ENCODE data around the gene PIM2.

PIM2 gene

GRCh38 chrX:48942895-48943294 is 24.1 kb upstream of the PIM2 start:
- no peak overlapping the region for H2BK5ac ChIP-seq (ENCODE audit: low read depth, low read length, poor library complexity, severe bottlenecking)
- no peak overlapping the region for H3K18ac ChIP-seq (ENCODE audit: low read depth in 1 of 2, low read length in 2 of 2)
- no peaks in the 10 kb centered on the region for H3K9me3 ChIP-seq (ENCODE audit: control insufficient read depth, low read length)

GRCh38 chrX:48940404-48940955 is 21.7 kb upstream of the PIM2 start:
- no peak overlapping the region for H3K4me2 ChIP-seq (ENCODE audit: low read length, poor library complexity, severe bottlenecking)
- no peak overlapping the region for H2BK15ac ChIP-seq (ENCODE audit: low read depth, poor library complexity, severe bottlenecking)
- H3K36me3 ChIP-seq (ENCODE audit: control insufficient read depth in 1 of 2, insufficient read depth in 2 of 2, low read depth in 1 of 2, low read length in 2 of 2): peaks cover 26 to 46% of the 10 kb centered on the region in 2 experiments
- no CpG with 5 or more reads among the region's 2 CpGs for WGBS
- no peak overlapping the region for H2BK12ac ChIP-seq (ENCODE audit: low read length in 2 of 2)
- peaks cover 0 to 12% of the 10 kb centered on the region in 2 experiments for H3K27me3 ChIP-seq (ENCODE audit: control insufficient read depth in 1 of 2, insufficient read depth in 1 of 2, low read length in 2 of 2)
- H3K27ac ChIP-seq (ENCODE audit: low read length, poor library complexity, severe bottlenecking): no peak overlapping the region
- H3K4me1 ChIP-seq (ENCODE audit: control insufficient read depth, insufficient read depth, low read depth, low read length): peaks cover 24% of the 10 kb centered on the region
- H2BK120ac ChIP-seq (ENCODE audit: low read depth, low read length): no peak overlapping the region
- no peak for DNase-seq
- H3K23ac ChIP-seq (ENCODE audit: low read length in 2 of 2): no peak overlapping the region
- no peak overlapping the region for H4K8ac ChIP-seq (ENCODE audit: low read length)
- no peak overlapping the region for H3K9ac ChIP-seq (ENCODE audit: low read length)
- no peak overlapping the region for H2BK5ac ChIP-seq (ENCODE audit: low read depth, low read length, poor library complexity, severe bottlenecking)
- H3K4ac ChIP-seq (ENCODE audit: low read depth in 1 of 2, low read length in 2 of 2): no peak overlapping the region
- H3K79me1 ChIP-seq (replicated peaks; ENCODE audit: low read length, poor library complexity, severe bottlenecking): peaks cover 9% of the 10 kb centered on the region
- H2AK5ac ChIP-seq (ENCODE audit: low read length, severe bottlenecking): no peak overlapping the region
- no peak overlapping the region for H2AFZ ChIP-seq (ENCODE audit: low read depth, low read length)
- H3K18ac ChIP-seq (ENCODE audit: low read depth in 1 of 2, low read length in 2 of 2): no peak overlapping the region
- H3K14ac ChIP-seq (ENCODE audit: low read length in 2 of 2): no peak overlapping the region
- H3K4me3 ChIP-seq (ENCODE audit: insufficient read depth in 1 of 2, low read depth in 1 of 2, low read length in 2 of 2): no peak overlapping the region
- no peaks in the 10 kb centered on the region for H3K9me3 ChIP-seq (ENCODE audit: control insufficient read depth, low read length)
- no peak overlapping the region for H4K91ac ChIP-seq (ENCODE audit: low read length)

More at GRCh38 chrX:48942895-48943294, 24.1 kb upstream of the PIM2 start:
- Histone ChIP-seq H3K27ac (ENCODE audit: low read length, poor library complexity, severe bottlenecking) (no peak overlapping the region), H2BK120ac (ENCODE audit: low read depth, low read length) (no peak overlapping the region), H3K9ac (ENCODE audit: low read length) (no peak overlapping the region), H2BK12ac (ENCODE audit: low read length in 2 of 2) (no peak overlapping the region), H4K91ac (ENCODE audit: low read length) (no peak overlapping the region), H3K79me1 (replicated peaks; ENCODE audit: low read length, poor library complexity, severe bottlenecking) (peaks cover 9% of the 10 kb centered on the region), H3K23ac (ENCODE audit: low read length in 2 of 2) (no peak overlapping the region), H3K4me3 (ENCODE audit: insufficient read depth in 1 of 2, low read depth in 1 of 2, low read length in 2 of 2) (no peak overlapping the region), H3K4ac (ENCODE audit: low read depth in 1 of 2, low read length in 2 of 2) (no peak overlapping the region), H3K36me3 (ENCODE audit: control insufficient read depth in 1 of 2, insufficient read depth in 2 of 2, low read depth in 1 of 2, low read length in 2 of 2) (peaks cover 31 to 38% of the 10 kb centered on the region in 2 experiments), H4K8ac (ENCODE audit: low read length) (no peak overlapping the region), H3K4me1 (ENCODE audit: control insufficient read depth, insufficient read depth, low read depth, low read length) (peaks cover 14% of the 10 kb centered on the region), H3K4me2 (ENCODE audit: low read length, poor library complexity, severe bottlenecking) (no peak overlapping the region), H2BK15ac (ENCODE audit: low read depth, poor library complexity, severe bottlenecking) (no peak overlapping the region), H3K27me3 (ENCODE audit: control insufficient read depth in 1 of 2, insufficient read depth in 1 of 2, low read length in 2 of 2) (peaks cover 0 to 16% of the 10 kb centered on the region in 2 experiments), H3K14ac (ENCODE audit: low read length in 2 of 2) (no peak overlapping the region), H2AFZ (ENCODE audit: low read depth, low read length) (no peak overlapping the region), H2AK5ac (ENCODE audit: low read length, severe bottlenecking) (no peak overlapping the region)
- WGBS: 100% methylated on average over 2 of the region's 2 CpGs
- DNase-seq: no peak

- no peak overlapping the region for H3K9ac ChIP-seq (ENCODE audit: low read length)
- no peak overlapping the region for H3K4me3 ChIP-seq (ENCODE audit: insufficient read depth in 1 of 2, low read depth in 1 of 2, low read length in 2 of 2)
- H2BK15ac ChIP-seq (ENCODE audit: low read depth, poor library complexity, severe bottlenecking): no peak overlapping the region
- H2AFZ ChIP-seq (ENCODE audit: low read depth, low read length): no peak overlapping the region
- H3K36me3 ChIP-seq (ENCODE audit: control insufficient read depth in 1 of 2, insufficient read depth in 2 of 2, low read depth in 1 of 2, low read length in 2 of 2): peaks cover 29 to 51% of the 10 kb centered on the region in 2 experiments
- H3K18ac ChIP-seq (ENCODE audit: low read depth in 1 of 2, low read length in 2 of 2): no peak overlapping the region
- H2BK5ac ChIP-seq (ENCODE audit: low read depth, low read length, poor library complexity, severe bottlenecking): no peak overlapping the region
- no peak overlapping the region for H2AK5ac ChIP-seq (ENCODE audit: low read length, severe bottlenecking)
- H3K4ac ChIP-seq (ENCODE audit: low read depth in 1 of 2, low read length in 2 of 2): no peak overlapping the region
- no peak overlapping the region for H2BK12ac ChIP-seq (ENCODE audit: low read length in 2 of 2)
- DNase-seq: no peak
- no peak overlapping the region for H2BK120ac ChIP-seq (ENCODE audit: low read depth, low read length)
- no peak overlapping the region for H3K14ac ChIP-seq (ENCODE audit: low read length in 2 of 2)
- no peak overlapping the region for H4K91ac ChIP-seq (ENCODE audit: low read length)
- H3K27me3 ChIP-seq (ENCODE audit: control insufficient read depth in 1 of 2, insufficient read depth in 1 of 2, low read length in 2 of 2): peaks cover 0 to 12% of the 10 kb centered on the region in 2 experiments
- no peak overlapping the region for H3K23ac ChIP-seq (ENCODE audit: low read length in 2 of 2)
- WGBS: 100% methylated on average over 2 of the region's 3 CpGs
- peaks cover 11% of the 10 kb centered on the region for H3K79me1 ChIP-seq (replicated peaks; ENCODE audit: low read length, poor library complexity, severe bottlenecking)
- no peak overlapping the region for H3K4me2 ChIP-seq (ENCODE audit: low read length, poor library complexity, severe bottlenecking)
- peaks cover 24% of the 10 kb centered on the region for H3K4me1 ChIP-seq (ENCODE audit: control insufficient read depth, insufficient read depth, low read depth, low read length)
- H3K27ac ChIP-seq (ENCODE audit: low read length, poor library complexity, severe bottlenecking): no peak overlapping the region
- no peak overlapping the region for H4K8ac ChIP-seq (ENCODE audit: low read length)
- no peaks in the 10 kb centered on the region for H3K9me3 ChIP-seq (ENCODE audit: control insufficient read depth, low read length)
Observed at GRCh38 chrX:48939524-48940228, 20.9 kb upstream of the PIM2 start.

GRCh38 chrX:48938721-48939425 is 20.0 kb upstream of the PIM2 start:
- Histone ChIP-seq H3K27me3 (ENCODE audit: control insufficient read depth in 1 of 2, insufficient read depth in 1 of 2, low read length in 2 of 2) (peaks cover 0 to 9% of the 10 kb centered on the region in 2 experiments), H3K4me3 (ENCODE audit: insufficient read depth in 1 of 2, low read depth in 1 of 2, low read length in 2 of 2) (no peak overlapping the region), H3K4me1 (ENCODE audit: control insufficient read depth, insufficient read depth, low read depth, low read length) (peaks cover 24% of the 10 kb centered on the region), H3K4me2 (ENCODE audit: low read length, poor library complexity, severe bottlenecking) (no peak overlapping the region), H3K9ac (ENCODE audit: low read length) (no peak overlapping the region), H4K91ac (ENCODE audit: low read length) (no peak overlapping the region), H2BK12ac (ENCODE audit: low read length in 2 of 2) (no peak overlapping the region), H3K14ac (ENCODE audit: low read length in 2 of 2) (no peak overlapping the region), H3K36me3 (ENCODE audit: control insufficient read depth in 1 of 2, insufficient read depth in 2 of 2, low read depth in 1 of 2, low read length in 2 of 2) (peaks cover 34 to 56% of the 10 kb centered on the region in 2 experiments), H2BK5ac (ENCODE audit: low read depth, low read length, poor library complexity, severe bottlenecking) (no peak overlapping the region), H3K18ac (ENCODE audit: low read depth in 1 of 2, low read length in 2 of 2) (no peak overlapping the region), H2BK15ac (ENCODE audit: low read depth, poor library complexity, severe bottlenecking) (no peak overlapping the region), H3K4ac (ENCODE audit: low read depth in 1 of 2, low read length in 2 of 2) (no peak overlapping the region), H3K9me3 (ENCODE audit: control insufficient read depth, low read length) (no peaks in the 10 kb centered on the region), H2AK5ac (ENCODE audit: low read length, severe bottlenecking) (no peak overlapping the region), H2AFZ (ENCODE audit: low read depth, low read length) (no peak overlapping the region), H3K79me1 (replicated peaks; ENCODE audit: low read length, poor library complexity, severe bottlenecking) (peaks cover 10% of the 10 kb centered on the region), H3K27ac (ENCODE audit: low read length, poor library complexity, severe bottlenecking) (no peak overlapping the region), H3K23ac (ENCODE audit: low read length in 2 of 2) (no peak overlapping the region), H4K8ac (ENCODE audit: low read length) (no peak overlapping the region), H2BK120ac (ENCODE audit: low read depth, low read length) (no peak overlapping the region)
- 100% methylated on average over 1 of the region's 1 CpG for WGBS
- no peak for DNase-seq
